Measurements from ENCODE around the gene CETP.
"Not testable (repeated sequence)": the region's sequence is repeated elsewhere in the genome, so short reads cannot be mapped to it uniquely, and the experiment has no call there.

The CETP gene

GRCh38 chr16:56982695-56983094 is 20.9 kb downstream of the CETP start:
- no peak for DNase-seq

- no peak for DNase-seq
Observed at GRCh38 chr16:56983211-56983751, 21.5 kb downstream of the CETP start.

GRCh38 chr16:56984639-56985038 is 22.9 kb downstream of the CETP start:
- DNase-seq: no peak

- peak; percentile 92 for DNase-seq
Observed at GRCh38 chr16:56985288-56985961, 23.7 kb downstream of the CETP start.

GRCh38 chr16:56985962-56986360 is 24.2 kb downstream of the CETP start:
- DNase-seq: no peak

- no peak for DNase-seq
Observed at GRCh38 chr16:56986361-56986760, 24.6 kb downstream of the CETP start.

- DNase-seq: not testable (repeated sequence)
Observed at GRCh38 chr16:56986908-56987307, 25.2 kb downstream of the CETP start.

- DNase-seq: no peak
Observed at GRCh38 chr16:56987692-56988091, 25.9 kb downstream of the CETP start.

GRCh38 chr16:56988161-56988947 is 26.6 kb downstream of the CETP start:
- DNase-seq: no peak

GRCh38 chr16:56988948-56989945 is 27.5 kb downstream of the CETP start, which contains the start of gene NLRC5:
Gene NLRC5, plus strand, starts transcription at chr16:56989557. Its CDS starts 31,156 bp downstream, at chr16:57020713.
- peak; percentile 87 for DNase-seq

GRCh38 chr16:56989988-56990387 is 28.2 kb downstream of the CETP start:
- DNase-seq: no peak

GRCh38 chr16:56990407-56991286 is 28.9 kb downstream of the CETP start:
- no peak for DNase-seq

GRCh38 chr16:56992431-56992830 is 30.7 kb downstream of the CETP start:
- not testable (repeated sequence) for DNase-seq

GRCh38 chr16:56993204-56993603 is 31.5 kb downstream of the CETP start:
- no peak for DNase-seq

GRCh38 chr16:56994311-56994710 is 32.6 kb downstream of the CETP start:
- DNase-seq: no peak

GRCh38 chr16:56995136-56995805 is 33.5 kb downstream of the CETP start:
- no peak for DNase-seq

GRCh38 chr16:56997264-56997663 is 35.5 kb downstream of the CETP start:
- no peak for DNase-seq

GRCh38 chr16:56997931-56998330 is 36.2 kb downstream of the CETP start:
- no peak for DNase-seq

- no peak for DNase-seq
Observed at GRCh38 chr16:56998352-56998751, 36.6 kb downstream of the CETP start.

GRCh38 chr16:56998861-56999260 is 37.1 kb downstream of the CETP start:
- DNase-seq: no peak

Measured in fibroblast of skin of scalp (primary cell).